ENCODE measurements around the gene MAP3K5. TPM values are rescaled to one million over a fixed set of nuclear protein-coding genes. Genes with fewer than 3 reads are reported as not detected.

The MAP3K5 gene
- total and polyA plus RNA-seq, 9 of the 15 experiments (the other 6 are each of a cell fraction or from before 2014, with no cell fraction given): 2.2 to 13.0 (median 9.9) TPM

DNA sequence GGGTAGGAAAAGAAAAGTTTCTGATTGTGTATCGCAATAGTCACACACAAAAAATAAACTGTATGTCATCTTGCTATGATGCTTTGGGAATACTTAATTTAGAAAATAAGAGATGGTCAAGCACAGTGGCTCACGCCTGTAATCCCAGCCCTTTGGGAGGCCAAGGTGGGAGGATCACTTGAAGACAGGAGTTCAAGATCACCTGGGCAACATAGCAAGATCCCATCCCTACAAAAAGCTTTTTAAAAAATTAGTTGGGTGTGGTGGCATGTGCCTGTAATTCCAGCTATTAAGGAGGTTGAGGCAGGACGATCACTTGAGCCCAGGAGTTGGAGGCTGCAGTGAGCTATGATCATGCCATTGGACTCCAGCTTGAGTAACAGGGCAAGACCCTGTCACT, 269.6 kb downstream of the MAP3K5 start:
- H3K9me1 ChIP-seq (ENCODE audit: control insufficient read depth, insufficient read depth, low read length): no peaks in the 10 kb centered on the region
- in situ Hi-C loops (cut with MboI) (no loop called here), intact Hi-C loops (cut with micrococcal nuclease) (no loop called here)
- H2AFZ ChIP-seq (ENCODE audit: low read depth, low read length): no peak overlapping the region
- H3K9ac ChIP-seq (ENCODE audit: insufficient read depth in 1 of 2, low read depth in 2 of 2, low read length in 2 of 2): no peak overlapping the region
- H3K4me3 ChIP-seq: no peak overlapping the region
- 0 out of 5 replicates have a peak, but pooled peaks cover 0 to 3% of the 10 kb centered on the region in 2 experiments for H3K4me1 ChIP-seq (replicated peaks in 1 of 2; ENCODE audit: control insufficient read depth in 2 of 2, insufficient read depth in 2 of 2, low read length in 2 of 2)
- DNase-seq (ENCODE audit: extremely low read depth in 1 of 4, low spot score in 3 of 4) (no peak), ATAC-seq (no peak), FAIRE-seq (no peak)
- WGBS (ENCODE audit: insufficient coverage, low coverage, missing lambda C conversion rate): 8% methylated on average over 3 of the region's 3 CpGs
- no TSS peak for BruUV-seq (replicated peaks)
- no peak overlapping the region for H3K4me2 ChIP-seq (ENCODE audit: insufficient read depth, low read length)
- H3K27me3 ChIP-seq (ENCODE audit: control insufficient read depth in 2 of 2, insufficient read depth in 2 of 2, low read length in 2 of 2): peaks cover 0 to 15% of the 10 kb centered on the region in 2 experiments; a peak in 3 of 5 replicates
- POLR2A ChIA-PET: no interaction called here
- no peaks in the 10 kb centered on the region for H4K20me1 ChIP-seq (replicated peaks; ENCODE audit: control insufficient read depth, insufficient read depth, low read length)
- H3K9me3 ChIP-seq (replicated peaks; ENCODE audit: control insufficient read depth, insufficient read depth, low read depth, low read length): no peaks in the 10 kb centered on the region
- TF ChIP-seq HMGN3 (IDR thresholded peaks at IDR 0.05; ENCODE audit: borderline replicate concordance, extremely low read depth, insufficient read length, low read depth, low read length): no peak
- TF ChIP-seq NCOA6 (IDR thresholded peaks at IDR 0.05): no peak
- TF ChIP-seq COPS2 (conservative IDR thresholded peaks at IDR 0.05): no peak
- no peak for TF ChIP-seq BRF1 (IDR thresholded peaks at IDR 0.05; ENCODE audit: borderline replicate concordance, extremely low read depth, insufficient read length)
- no peak for TF ChIP-seq NCOA4 (IDR thresholded peaks at IDR 0.05; ENCODE audit: partially characterized antibody)
- TF ChIP-seq SMAD2 (IDR thresholded peaks at IDR 0.05; ENCODE audit: low read depth, low read length): no peak
- no peak for TF ChIP-seq GABPB1 (CRISPR knock-in tag; IDR thresholded peaks at IDR 0.05)
- TF ChIP-seq ZNF146 (CRISPR knock-in tag; IDR thresholded peaks at IDR 0.05; ENCODE audit: unreplicated experiment): no peak
- TF ChIP-seq, protein P1, sequence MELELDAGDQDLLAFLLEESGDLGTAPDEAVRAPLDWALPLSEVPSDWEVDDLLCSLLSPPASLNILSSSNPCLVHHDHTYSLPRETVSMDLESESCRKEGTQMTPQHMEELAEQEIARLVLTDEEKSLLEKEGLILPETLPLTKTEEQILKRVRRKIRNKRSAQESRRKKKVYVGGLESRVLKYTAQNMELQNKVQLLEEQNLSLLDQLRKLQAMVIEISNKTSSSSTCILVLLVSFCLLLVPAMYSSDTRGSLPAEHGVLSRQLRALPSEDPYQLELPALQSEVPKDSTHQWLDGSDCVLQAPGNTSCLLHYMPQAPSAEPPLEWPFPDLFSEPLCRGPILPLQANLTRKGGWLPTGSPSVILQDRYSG (tag; conservative IDR thresholded peaks at IDR 0.05; ENCODE audit: low read depth): no peak
- TF ChIP-seq CEBPB (tag; IDR thresholded peaks at IDR 0.05): no peak
- TF ChIP-seq FOXJ2 (tag; IDR thresholded peaks at IDR 0.05): no peak
- TF ChIP-seq ZNF12 (CRISPR knock-in tag; IDR thresholded peaks at IDR 0.05): no peak
- TF ChIP-seq PHB2 (IDR thresholded peaks at IDR 0.05; ENCODE audit: low read depth): no peak
- TF ChIP-seq, protein P2, sequence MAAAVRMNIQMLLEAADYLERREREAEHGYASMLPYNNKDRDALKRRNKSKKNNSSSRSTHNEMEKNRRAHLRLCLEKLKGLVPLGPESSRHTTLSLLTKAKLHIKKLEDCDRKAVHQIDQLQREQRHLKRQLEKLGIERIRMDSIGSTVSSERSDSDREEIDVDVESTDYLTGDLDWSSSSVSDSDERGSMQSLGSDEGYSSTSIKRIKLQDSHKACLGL (CRISPR knock-in tag; IDR thresholded peaks at IDR 0.05; ENCODE audit: borderline replicate concordance, poor library complexity, severe bottlenecking): no peak
- no peak for TF ChIP-seq PPARD (CRISPR knock-in tag; IDR thresholded peaks at IDR 0.05)
- no peak for TF ChIP-seq NELFE (IDR thresholded peaks at IDR 0.05; ENCODE audit: insufficient read depth, insufficient read length)
- TF ChIP-seq, protein P3, sequence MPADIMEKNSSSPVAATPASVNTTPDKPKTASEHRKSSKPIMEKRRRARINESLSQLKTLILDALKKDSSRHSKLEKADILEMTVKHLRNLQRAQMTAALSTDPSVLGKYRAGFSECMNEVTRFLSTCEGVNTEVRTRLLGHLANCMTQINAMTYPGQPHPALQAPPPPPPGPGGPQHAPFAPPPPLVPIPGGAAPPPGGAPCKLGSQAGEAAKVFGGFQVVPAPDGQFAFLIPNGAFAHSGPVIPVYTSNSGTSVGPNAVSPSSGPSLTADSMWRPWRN (IDR thresholded peaks at IDR 0.05; ENCODE audit: low read depth): no peak
- TF ChIP-seq ZNF79 (CRISPR knock-in tag; IDR thresholded peaks at IDR 0.05; ENCODE audit: low read depth): no peak
- TF ChIP-seq MAFK (IDR thresholded peaks at IDR 0.05; ENCODE audit: low read length): no peak
- CTCF ChIA-PET (ENCODE audit: low intra/inter-chr PET ratio): interaction anchor here (0.6 kb wide), 1 partner anchor 671 kb away, joined by 3 read pairs; no protein-coding TSS in a partner anchor
- H3K36me3 ChIP-seq (ENCODE audit: control insufficient read depth, insufficient read depth, low read length): no peaks in the 10 kb centered on the region
- H3K79me2 ChIP-seq (ENCODE audit: control insufficient read depth, insufficient read depth, low read length): no peaks in the 10 kb centered on the region
- H3K27ac ChIP-seq (ENCODE audit: extremely low read depth, low read depth, low read length): no peak overlapping the region
